Measurements from ENCODE around the gene RPGRIP1L.

GRCh38 chr16:53693320-53693719 is 10.3 kb downstream of the RPGRIP1L start:
- TF ChIP-seq REST (IDR thresholded peaks at IDR 0.05; ENCODE audit: insufficient read depth in 1 of 2, low read depth in 2 of 2, low read length in 1 of 2) (no peak), CTCF (IDR thresholded peaks at IDR 0.05) (no peak)
